Keratinocyte (primary cell): ENCODE data around the gene OFD1. TPM values are rescaled to one million over a fixed set of nuclear protein-coding genes. Genes with fewer than 3 reads are reported as not detected.
"Not testable (repeated sequence)": the region's sequence is repeated elsewhere in the genome, so short reads cannot be mapped to it uniquely, and the experiment has no call there.

Experiments
- DNase-seq: peaks from one replicate; pipeline ENCODE4 v3.0.0-alpha.2; 2011; ENCODE audit warnings: low read depth, missing footprints, low spot score
- FAIRE-seq: peaks from 2 replicates; lab custom pipeline; 2011; peaks lifted over from hg19 to GRCh38; lab: Jason Lieb, UNC
- H2AFZ ChIP-seq: 2 replicates; pipeline ENCODE4 v1.6.0; 2012; ENCODE audit warnings: low read length, control low read depth, inconsistent platforms; ENCODE audit not compliant: control insufficient read depth
- H3K27ac ChIP-seq: 2 replicates; pipeline ENCODE4 v1.5.1; 2011; ENCODE audit warnings: low read length; ENCODE audit not compliant: control insufficient read depth, insufficient read depth
- H3K27me3 ChIP-seq: 3 replicates; pipeline ENCODE4 v1.6.0; 2011; ENCODE audit warnings: low read length; ENCODE audit not compliant: control insufficient read depth, insufficient read depth; ENCODE audit errors: extremely low read depth
- H3K36me3 ChIP-seq, 2 experiments: 2 replicates in 1 of 2; 3 replicates in 1 of 2; pipeline ENCODE4 v1.5.1; 2011; ENCODE audit warnings: low read length in 2 of 2, mild to moderate bottlenecking in 1 of 2; ENCODE audit not compliant: control insufficient read depth in 2 of 2, insufficient read depth in 2 of 2; ENCODE audit errors: extremely low read depth in 1 of 2
- H3K4me1 ChIP-seq: 3 replicates; pipeline ENCODE4 v1.5.1; 2011; ENCODE audit warnings: low read length; ENCODE audit not compliant: control insufficient read depth, insufficient read depth; ENCODE audit errors: extremely low read depth
- H3K4me2 ChIP-seq: 3 replicates; pipeline ENCODE4 v1.6.0; 2011; ENCODE audit warnings: low read depth, low read length; ENCODE audit not compliant: control insufficient read depth, insufficient read depth; ENCODE audit errors: extremely low read depth
- H3K4me3 ChIP-seq, 3 experiments: fragments of 200-600 bp in 1 of 3; sonication (generic) in 1 of 3; 2 replicates in 2 of 3; 3 replicates in 1 of 3; pipeline ENCODE4 v1.5.1; 2011 to 2016; ENCODE audit warnings: low read length in 3 of 3, mild to moderate bottlenecking in 3 of 3, control low read depth in 2 of 3, inconsistent platforms in 1 of 3, low read depth in 1 of 3, mixed read lengths in 1 of 3, mixed run types in 1 of 3, moderate library complexity in 1 of 3; ENCODE audit not compliant: control insufficient read depth in 2 of 3, insufficient read depth in 2 of 3; ENCODE audit errors: extremely low read depth in 1 of 3
- H3K79me2 ChIP-seq: 2 replicates; pipeline ENCODE4 v1.6.0; 2012; ENCODE audit warnings: low read length; ENCODE audit not compliant: control insufficient read depth, insufficient read depth
- H3K9ac ChIP-seq: 3 replicates; pipeline ENCODE4 v1.6.0; 2011; ENCODE audit warnings: low read length; ENCODE audit not compliant: control insufficient read depth, insufficient read depth; ENCODE audit errors: extremely low read depth
- H3K9me1 ChIP-seq: 3 replicates; pipeline ENCODE4 v1.6.0; 2011; ENCODE audit warnings: low read length; ENCODE audit not compliant: control insufficient read depth, insufficient read depth; ENCODE audit errors: extremely low read depth
- H3K9me3 ChIP-seq: 2 replicates; pipeline ENCODE4 v1.5.1; 2012; ENCODE audit warnings: low read depth, low read length; ENCODE audit not compliant: control insufficient read depth
- H4K20me1 ChIP-seq: 3 replicates; pipeline ENCODE4 v1.6.0; 2011; ENCODE audit warnings: low read length; ENCODE audit not compliant: control insufficient read depth, insufficient read depth; ENCODE audit errors: extremely low read depth
- EZH2 ChIP-seq: IDR thresholded peaks from one replicate; pipeline ENCODE4 v1.6.1; 2012; ENCODE audit warnings: inconsistent platforms, mild to moderate bottlenecking, low read length, moderate library complexity
- dilution Hi-C: fragments of 300-500 bp; cut with MboI; formaldehyde crosslinking; loops from one replicate; pipeline ENCODE4 v1.7.0; 2020; ENCODE audit warnings: low sequenced_read_pairs; ENCODE audit not compliant: extremely low pct_ligation_motif_present
- polyA plus RNA-seq, 5 experiments: library from polyadenylated mRNA; depleted of rRNA in 3 of 5; stranded (reverse) in 3 of 5; stranded (forward) in 1 of 5; unstranded in 1 of 5; fragments of >200 nt; gene quantifications; 1 replicate in 1 of 5; 2 replicates in 3 of 5; 3 replicates in 1 of 5; pipeline versions ENCODE4 v1.2.1 to v1.2.3, GENCODE V29; 2011 to 2012; ENCODE audit warnings: missing spikeins in 2 of 5, low read depth in 1 of 5, low replicate concordance in 1 of 5
- TF ChIP-seq, protein P1 (sequence below), 3 experiments: IDR thresholded peaks in 1 of 3; conservative IDR thresholded peaks in 1 of 3; optimal IDR thresholded peaks in 1 of 3; 2 replicates in 2 of 3; 3 replicates in 1 of 3; pipeline versions ENCODE3 to v1.5.1; 2011; ENCODE audit warnings: low read length in 3 of 3, mild to moderate bottlenecking in 3 of 3, moderate library complexity in 2 of 3, control low read depth in 1 of 3, inconsistent platforms in 1 of 3; ENCODE audit not compliant: insufficient read depth in 2 of 3; ENCODE audit errors: extremely low read depth in 1 of 3

The OFD1 gene
- polyA plus RNA-seq, 1 donor (not counting 4 experiments of a cell fraction or from before 2014, with no cell fraction given) = 18.3 TPM

DNA sequence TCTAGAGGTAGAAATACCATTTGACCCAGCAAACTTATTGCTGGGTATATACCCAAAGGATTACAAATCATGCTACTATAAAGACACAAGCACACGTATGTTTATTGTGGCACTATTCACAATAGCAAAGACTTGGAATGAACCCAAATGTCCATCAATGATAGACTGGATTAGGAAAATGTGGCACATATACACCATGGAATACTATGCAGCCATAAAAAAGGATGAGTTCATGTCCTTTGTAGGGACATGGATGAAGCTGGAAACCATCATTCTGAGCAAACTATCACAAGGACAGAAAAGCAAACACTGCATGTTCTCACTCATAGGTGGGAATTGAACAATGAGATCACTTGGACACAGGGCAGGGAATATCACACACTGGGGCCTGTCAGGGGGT, 4.0 kb upstream of the OFD1 start:
- H3K9me3 ChIP-seq, H4K20me1 ChIP-seq, H3K4me2 ChIP-seq, H3K27ac ChIP-seq, H3K4me3 ChIP-seq, dilution Hi-C loops, H2AFZ ChIP-seq, H3K9ac ChIP-seq, DNase-seq, H3K27me3 ChIP-seq, H3K9me1 ChIP-seq, FAIRE-seq, H3K36me3 ChIP-seq: not testable (repeated sequence)
- H3K4me1 ChIP-seq = peaks cover 10% of the 10 kb centered on the region
- H3K79me2 ChIP-seq = peaks cover 53% of the 10 kb centered on the region

DNA sequence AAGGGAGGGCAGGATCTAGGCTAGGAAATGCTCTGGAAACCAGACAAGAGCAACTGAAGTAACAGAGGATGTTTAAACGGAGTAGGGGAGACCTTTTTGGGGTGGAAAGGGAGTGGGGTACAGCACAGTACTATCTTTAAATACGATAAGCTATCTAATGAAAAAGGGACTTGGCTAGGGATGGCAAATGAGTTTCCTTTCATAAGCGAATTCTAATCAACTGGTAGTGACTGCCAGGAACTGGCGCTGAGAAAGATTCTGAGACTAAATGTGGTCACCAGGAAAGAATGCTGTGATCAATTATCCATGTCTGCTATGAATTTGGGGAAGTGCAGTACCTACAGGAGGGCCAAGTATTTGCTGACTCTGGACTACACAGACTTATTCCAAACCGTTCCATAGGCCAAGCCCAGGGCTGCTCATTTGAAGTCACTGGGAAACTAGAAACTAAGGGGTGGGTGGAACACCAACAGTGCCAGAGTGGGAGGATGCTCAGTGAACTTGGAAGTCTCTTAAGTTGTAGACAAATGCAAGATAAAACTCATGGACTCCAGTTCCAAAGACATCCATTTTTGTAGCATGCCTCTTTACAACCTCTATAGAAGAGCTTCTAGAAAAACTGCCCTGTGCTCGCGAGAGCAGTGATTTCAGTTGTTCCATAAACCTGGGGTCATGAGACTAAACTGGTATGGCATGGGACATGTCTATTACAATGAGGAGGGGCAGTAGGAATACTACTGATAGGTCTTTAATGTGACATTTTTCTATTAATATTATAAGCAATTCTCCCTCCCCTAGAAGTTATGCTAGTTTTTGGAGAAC, 2.1 kb upstream of the OFD1 start:
- no peak for TF ChIP-seq EZH2
- TF ChIP-seq, protein P1, sequence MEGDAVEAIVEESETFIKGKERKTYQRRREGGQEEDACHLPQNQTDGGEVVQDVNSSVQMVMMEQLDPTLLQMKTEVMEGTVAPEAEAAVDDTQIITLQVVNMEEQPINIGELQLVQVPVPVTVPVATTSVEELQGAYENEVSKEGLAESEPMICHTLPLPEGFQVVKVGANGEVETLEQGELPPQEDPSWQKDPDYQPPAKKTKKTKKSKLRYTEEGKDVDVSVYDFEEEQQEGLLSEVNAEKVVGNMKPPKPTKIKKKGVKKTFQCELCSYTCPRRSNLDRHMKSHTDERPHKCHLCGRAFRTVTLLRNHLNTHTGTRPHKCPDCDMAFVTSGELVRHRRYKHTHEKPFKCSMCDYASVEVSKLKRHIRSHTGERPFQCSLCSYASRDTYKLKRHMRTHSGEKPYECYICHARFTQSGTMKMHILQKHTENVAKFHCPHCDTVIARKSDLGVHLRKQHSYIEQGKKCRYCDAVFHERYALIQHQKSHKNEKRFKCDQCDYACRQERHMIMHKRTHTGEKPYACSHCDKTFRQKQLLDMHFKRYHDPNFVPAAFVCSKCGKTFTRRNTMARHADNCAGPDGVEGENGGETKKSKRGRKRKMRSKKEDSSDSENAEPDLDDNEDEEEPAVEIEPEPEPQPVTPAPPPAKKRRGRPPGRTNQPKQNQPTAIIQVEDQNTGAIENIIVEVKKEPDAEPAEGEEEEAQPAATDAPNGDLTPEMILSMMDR (optimal IDR thresholded peaks at IDR 0.05 in 1 of 3, IDR thresholded peaks at IDR 0.05 in 1 of 3, conservative IDR thresholded peaks at IDR 0.05 in 1 of 3; ENCODE audit: extremely low read depth in 1 of 3, insufficient read depth in 2 of 3, low read length in 3 of 3) = no peak
- no peak overlapping the region for H2AFZ ChIP-seq
- no peaks in the 10 kb centered on the region for H3K9me3 ChIP-seq
- peaks cover 0 to 2% of the 10 kb centered on the region in 2 experiments for H3K36me3 ChIP-seq
- no peak overlapping the region for H3K27ac ChIP-seq
- peaks cover 52% of the 10 kb centered on the region for H3K79me2 ChIP-seq
- FAIRE-seq (no peak), DNase-seq (no peak)
- dilution Hi-C loops = no loop called here
- H4K20me1 ChIP-seq = no peaks in the 10 kb centered on the region
- H3K9ac ChIP-seq = no peak overlapping the region
- H3K9me1 ChIP-seq = no peaks in the 10 kb centered on the region
- no peak overlapping the region for H3K4me3 ChIP-seq
- H3K27me3 ChIP-seq = no peaks in the 10 kb centered on the region
- no peak overlapping the region for H3K4me2 ChIP-seq
- H3K4me1 ChIP-seq = peaks cover 10% of the 10 kb centered on the region
